Activated CD4-positive, alpha-beta T cell treated with anti-CD3 and anti-CD28 coated beads, Interleukin-2, amount 10 ng/mL, durations not matched to agents 24 days and 14 days (primary cell): ENCODE results near the gene KRTAP5-6. TPM values are rescaled to one million over a fixed set of nuclear protein-coding genes. Genes with fewer than 3 reads are reported as not detected.

ENCODE experiments used
- DNase-seq: peaks from one replicate; pipeline ENCODE4 v3.0.0; 2022
- H3K27ac Mint-ChIP-seq: one replicate; pipeline ENCODE4 v1.8.0; 2022; ENCODE audit warnings: mild to moderate bottlenecking, mixed read lengths
- H3K27me3 Mint-ChIP-seq: one replicate; pipeline ENCODE4 v1.8.0; 2022; ENCODE audit warnings: mixed read lengths
- H3K36me3 Mint-ChIP-seq: one replicate; pipeline ENCODE4 v1.8.0; 2022; ENCODE audit warnings: low read depth, mild to moderate bottlenecking, mixed read lengths
- H3K4me1 Mint-ChIP-seq: one replicate; pipeline ENCODE4 v1.8.0; 2021; ENCODE audit warnings: mixed read lengths
- H3K4me3 Mint-ChIP-seq: one replicate; pipeline ENCODE4 v1.8.0; 2022; ENCODE audit warnings: mild to moderate bottlenecking, moderate library complexity, mixed read lengths
- H3K9me3 Mint-ChIP-seq: one replicate; pipeline ENCODE4 v1.8.0; 2021; ENCODE audit warnings: mixed read lengths
- intact Hi-C: fragments of 100-400 bp; cut with micrococcal nuclease; formaldehyde crosslinking; loops from one replicate; pipeline ENCODE4 v1.15.1; 2023
- total RNA-seq: library from RNA; stranded (reverse); gene quantifications from 2 replicates; pipeline ENCODE4 v1.2.3, GENCODE V29; 2022

Gene KRTAP5-6
- total RNA-seq, 1 donor from 2014 or later: not detected

GRCh38 chr11:1744891-1745700 is 48.1 kb downstream of the KRTAP5-6 start:
- no peak overlapping the region for H3K27ac Mint-ChIP-seq
- peaks cover 5% of the 10 kb centered on the region for H3K9me3 Mint-ChIP-seq
- H3K4me3 Mint-ChIP-seq: no peak overlapping the region
- intact Hi-C loops: no loop called here
- no peak for DNase-seq
- peaks cover 6% of the 10 kb centered on the region for H3K4me1 Mint-ChIP-seq
- no peaks in the 10 kb centered on the region for H3K36me3 Mint-ChIP-seq
- peaks cover 11% of the 10 kb centered on the region for H3K27me3 Mint-ChIP-seq

GRCh38 chr11:1745701-1746320 is 48.8 kb downstream of the KRTAP5-6 start:
- intact Hi-C loops: no loop called here
- Mint-ChIP-seq H3K4me1 (peaks cover 9% of the 10 kb centered on the region), H3K36me3 (no peaks in the 10 kb centered on the region), H3K4me3 (no peak overlapping the region), H3K9me3 (peaks cover 5% of the 10 kb centered on the region), H3K27ac (no peak overlapping the region), H3K27me3 (peaks cover 17% of the 10 kb centered on the region)
- DNase-seq: no peak

GRCh38 chr11:1746511-1746931 is 49.5 kb downstream of the KRTAP5-6 start:
- Mint-ChIP-seq H3K9me3 (peaks cover 5% of the 10 kb centered on the region), H3K4me1 (peaks cover 9% of the 10 kb centered on the region), H3K27ac (no peak overlapping the region), H3K36me3 (no peaks in the 10 kb centered on the region), H3K27me3 (peaks cover 17% of the 10 kb centered on the region), H3K4me3 (no peak overlapping the region)
- intact Hi-C loops: no loop called here
- DNase-seq: no peak

GRCh38 chr11:1746956-1747752 is 50.2 kb downstream of the KRTAP5-6 start:
- H3K9me3 Mint-ChIP-seq: peaks cover 5% of the 10 kb centered on the region
- peaks cover 9% of the 10 kb centered on the region for H3K4me1 Mint-ChIP-seq
- no peak overlapping the region for H3K27ac Mint-ChIP-seq
- H3K27me3 Mint-ChIP-seq: peaks cover 17% of the 10 kb centered on the region
- intact Hi-C loops: no loop called here
- no peak for DNase-seq
- no peak overlapping the region for H3K4me3 Mint-ChIP-seq
- H3K36me3 Mint-ChIP-seq: no peaks in the 10 kb centered on the region

Other genes with a start within 250 kb of the KRTAP5-6 start
- 22.4 and 23.5 TPM in 2 replicates for gene MOB2, start 210.4 kb upstream of the KRTAP5-6 start, total RNA-seq
- gene DUSP8, start 124.9 kb upstream of the KRTAP5-6 start, total RNA-seq: 0.86 and 1.6 TPM in 2 replicates
- gene KRTAP5-1, start 111.9 kb upstream of the KRTAP5-6 start, total RNA-seq: not detected in 2 replicates
- gene KRTAP5-2, start 98.9 kb upstream of the KRTAP5-6 start, total RNA-seq: not detected in 2 replicates
- gene KRTAP5-3, start 88.7 kb upstream of the KRTAP5-6 start, total RNA-seq: not detected in 2 replicates
- gene KRTAP5-4, start 75.1 kb upstream of the KRTAP5-6 start, total RNA-seq: not detected in 2 replicates
- not detected in 2 replicates for gene KRTAP5-5, start 67.4 kb upstream of the KRTAP5-6 start, total RNA-seq
- 0.12 and 0.14 TPM in 2 replicates for gene IFITM10, start 53.4 kb downstream of the KRTAP5-6 start, total RNA-seq
- gene CTSD, start 66.7 kb downstream of the KRTAP5-6 start, total RNA-seq: 59.8 and 66.1 TPM in 2 replicates
- not detected in 2 replicates for gene SYT8, start 137.8 kb downstream of the KRTAP5-6 start, total RNA-seq
- not detected in 2 replicates for gene TNNI2, start 141.8 kb downstream of the KRTAP5-6 start, total RNA-seq
- 303 and 322 TPM in 2 replicates for gene LSP1, start 155.9 kb downstream of the KRTAP5-6 start, total RNA-seq
- not detected in 2 replicates for gene PRR33, start 194.7 kb downstream of the KRTAP5-6 start, total RNA-seq
- 1.1 and 1.2 TPM in 2 replicates for gene TNNT3, start 222.5 kb downstream of the KRTAP5-6 start, total RNA-seq